Peyer's patch (tissue), 4 donors: Measurements from ENCODE around the gene PCDHGC3.

Source experiments
- CTCF ChIP-seq, 6 experiments: fragments of 450-650 bp in 4 of 6; fragments of 200-600 bp in 2 of 6; sonication (generic) in 1 of 6; IDR thresholded peaks; one replicate each; pipeline ENCODE4 v1.5.1; 2017 to 2019; ENCODE audit warnings: antibody characterized with exemption in 6 of 6, mild to moderate bottlenecking in 3 of 6, moderate library complexity in 1 of 6
- POLR2A ChIP-seq, 2 donors: fragments of 450-650 bp; IDR thresholded peaks; one replicate each; pipeline ENCODE4 v1.5.1; 2017; ENCODE audit warnings: antibody characterized with exemption in 2 of 2, mild to moderate bottlenecking in 2 of 2, moderate library complexity in 2 of 2

GRCh38 chr5:141437221-141437620 lies 38.5 kb upstream of the PCDHGC3 start:
- no peak for TF ChIP-seq CTCF (IDR thresholded peaks at IDR 0.05)
- TF ChIP-seq POLR2A (IDR thresholded peaks at IDR 0.05), result no peak
